ENCODE results near the gene SLC1A7. TPM values are rescaled to one million over a fixed set of nuclear protein-coding genes. Genes with fewer than 3 reads are reported as not detected.

SLC1A7 gene
- total and polyA plus RNA-seq, 2 of the 13 experiments (the other 11 are each of a cell fraction or from before 2014, with no cell fraction given): 0.04 to 2.0 TPM

- CTCF ChIA-PET (ENCODE audit: low intra/inter-chr PET ratio, low total read pairs): no interaction called here
- ATAC-seq (no peak), FAIRE-seq (no peak), DNase-seq (ENCODE audit: low spot score) (no peak)
- Histone ChIP-seq H2AFZ (ENCODE audit: low read length) (no peak overlapping the region), H3K36me3 (replicated peaks in 1 of 2; ENCODE audit: control insufficient read depth in 1 of 2, insufficient read depth in 2 of 2, low read length in 2 of 2) (peaks cover 12 to 36% of the 10 kb centered on the region in 2 experiments), H3K4me2 (ENCODE audit: low read depth, low read length) (no peak overlapping the region), H3K9ac (ENCODE audit: insufficient read depth, low read depth, low read length) (no peak overlapping the region), H3K4me3 (replicated peaks in 1 of 3; ENCODE audit: insufficient read depth in 1 of 3, low read depth in 2 of 3, low read length in 3 of 3) (no peak overlapping the region), H3K27me3 (ENCODE audit: control insufficient read depth in 1 of 2, insufficient read depth in 2 of 2, low read length in 2 of 2) (no peaks in the 10 kb centered on the region), H3K9me3 (ENCODE audit: low read length) (no peaks in the 10 kb centered on the region), H3K79me2 (ENCODE audit: insufficient read depth, low read length) (no peaks in the 10 kb centered on the region), H3K4me1 (ENCODE audit: insufficient read depth, low read length) (peaks cover 15% of the 10 kb centered on the region), H4K20me1 (ENCODE audit: insufficient read depth, low read length) (no peaks in the 10 kb centered on the region), H3K27ac (ENCODE audit: extremely low read length, insufficient read depth, low read length) (no peak overlapping the region)
- POLR2A ChIA-PET: no interaction called here
- intact Hi-C loops (cut with micrococcal nuclease; ENCODE audit: unreplicated experiment) (no loop called here), in situ Hi-C loops (cut with HindIII; ENCODE audit: extremely low pct_ligation_motif_present, low pct_unique_long_range_greater_than_20kb) (no loop called here)
- 96% methylated on average over 5 of the region's 5 CpGs for WGBS (ENCODE audit: low lambda C conversion rate)
- BruUV-seq (replicated peaks): no TSS peak
- TF ChIP-seq ZNF709 (CRISPR knock-in tag; IDR thresholded peaks at IDR 0.05): no peak
- no peak for TF ChIP-seq BATF2 (CRISPR knock-in tag; IDR thresholded peaks at IDR 0.05)
- TF ChIP-seq PBX3 (CRISPR knock-in tag; IDR thresholded peaks at IDR 0.05; ENCODE audit: borderline replicate concordance): no peak
- TF ChIP-seq PRPF4 (IDR thresholded peaks at IDR 0.05; ENCODE audit: low read depth, low read length, poor library complexity, severe bottlenecking): no peak
- TF ChIP-seq ZNF547 (CRISPR knock-in tag; IDR thresholded peaks at IDR 0.05): no peak
- TF ChIP-seq ZNF234 (CRISPR knock-in tag; conservative IDR thresholded peaks at IDR 0.05): no peak
- no peak for TF ChIP-seq ZXDC (CRISPR knock-in tag; IDR thresholded peaks at IDR 0.05)
- no peak for TF ChIP-seq ZNF724P (CRISPR knock-in tag; IDR thresholded peaks at IDR 0.05; ENCODE audit: borderline replicate concordance)
- no peak for TF ChIP-seq HMGXB4 (CRISPR knock-in tag; IDR thresholded peaks at IDR 0.05; ENCODE audit: borderline replicate concordance in 1 of 2, low read depth in 1 of 2)
- TF ChIP-seq ZNF33B (CRISPR knock-in tag; IDR thresholded peaks at IDR 0.05): no peak
- no peak for TF ChIP-seq AKAP8 (CRISPR knock-in tag; IDR thresholded peaks at IDR 0.05)
- no peak for TF ChIP-seq SP5 (CRISPR knock-in tag; IDR thresholded peaks at IDR 0.05; ENCODE audit: borderline replicate concordance, low read depth)
- no peak for TF ChIP-seq ZNF44 (CRISPR knock-in tag; IDR thresholded peaks at IDR 0.05)
- TF ChIP-seq ZNF275 (CRISPR knock-in tag; IDR thresholded peaks at IDR 0.05; ENCODE audit: borderline replicate concordance): no peak
- no peak for TF ChIP-seq PAF1 (CRISPR knock-in tag; IDR thresholded peaks at IDR 0.05)
These were observed 97.5 kb downstream of the SLC1A7 start for GRCh38 chr1:53044926-53045325.

Measured in HepG2 (cell line).